K562 (cell line): Measurements from ENCODE around the gene SND1. TPM values are rescaled to one million over a fixed set of nuclear protein-coding genes. Genes with fewer than 3 reads are reported as not detected.

ENCODE experiments used
- ATF7 ChIP-seq: fragments of 450-650 bp; IDR thresholded peaks from 2 replicates; pipeline ENCODE4 v1.7.1; 2014; ENCODE audit warnings: mild to moderate bottlenecking, moderate library complexity
- BHLHE40 ChIP-seq: IDR thresholded peaks from 2 replicates; pipeline ENCODE4 v1.6.1; 2011; ENCODE audit warnings: low read length, improper control_type of control experiment
- FOSL1 ChIP-seq: fragments of 200-800 bp; sonication (Bioruptor generic); conservative IDR thresholded peaks from 2 replicates; pipeline ENCODE4 v1.6.1; 2016; ENCODE audit warnings: missing genetic modification characterization, missing compliant biosample characterization
- HEY1 ChIP-seq: fragments of 250-450 bp; sonication (Bioruptor Pico); IDR thresholded peaks from 2 replicates; pipeline ENCODE4 v1.5.0; 2020; ENCODE audit warnings: mild to moderate bottlenecking, moderate library complexity, borderline replicate concordance
- KDM1A ChIP-seq, 2 experiments: fragments of 450-650 bp; IDR thresholded peaks; 2 replicates each; pipeline ENCODE4 v1.6.1; 2016; ENCODE audit warnings: mild to moderate bottlenecking in 2 of 2
- NR4A1 ChIP-seq, 2 experiments: fragments of 250-450 bp in 1 of 2; fragments of 450-650 bp in 1 of 2; sonication (Bioruptor Pico) in 1 of 2; IDR thresholded peaks; 2 replicates each; pipeline versions ENCODE4 v1.4.0 to v1.6.1; 2016 to 2020; ENCODE audit warnings: mild to moderate bottlenecking in 2 of 2, missing compliant biosample characterization in 1 of 2, missing genetic modification characterization in 1 of 2, moderate library complexity in 1 of 2
- SETDB1 ChIP-seq: IDR thresholded peaks from one replicate; pipeline ENCODE4 v1.6.1; 2012; ENCODE audit warnings: low read length, control low read depth, inconsistent platforms
- TAF7 ChIP-seq: fragments of 450-650 bp; IDR thresholded peaks from 2 replicates; pipeline ENCODE4 v1.6.1; 2016; ENCODE audit warnings: missing genetic modification characterization, missing compliant biosample characterization
- ZNF224 ChIP-seq: sonication (generic); formaldehyde crosslinking; IDR thresholded peaks from 2 replicates; pipeline ENCODE4 v1.8.0; 2022; ENCODE audit warnings: mild to moderate bottlenecking, missing genetic modification reagents
- polyA plus RNA-seq, 8 experiments: library from polyadenylated mRNA; depleted of rRNA in 4 of 8; stranded (reverse) in 5 of 8; unstranded in 3 of 8; fragments of >200 nt; fragmentation: Nextera tagmentation in 2 of 8; fragmentation: Illumina TruSeq in 1 of 8; extraction: Ambion mirVana in 2 of 8; extraction: Trizol in 1 of 8; gene quantifications; 2 replicates each; pipeline versions ENCODE4 v1.2.1 to v1.2.3, GENCODE V29; 2011 to 2014; ENCODE audit warnings: inconsistent platforms in 1 of 8, missing spikeins in 1 of 8
- total RNA-seq, 7 experiments: library from RNA; depleted of rRNA in 6 of 7; stranded (reverse); fragments of >200 nt in 6 of 7; fragmentation: Illumina TruSeq in 2 of 7; extraction: Trizol in 2 of 7; gene quantifications; 2 replicates each; pipeline versions ENCODE4 v1.2.1 to v1.2.3, GENCODE V29; 2011 to 2021; ENCODE audit warnings: low replicate concordance in 1 of 7
- TF ChIP-seq, protein P1 (sequence below), 2 experiments: fragments of 450-650 bp; conservative IDR thresholded peaks; 2 replicates each; pipeline ENCODE4 v1.6.1; 2017; ENCODE audit warnings: mild to moderate bottlenecking in 2 of 2, moderate library complexity in 2 of 2
- TF ChIP-seq, protein P2 (sequence below), 2 experiments: fragments of 450-650 bp in 1 of 2; sonication (generic) in 1 of 2; formaldehyde crosslinking in 1 of 2; IDR thresholded peaks in 1 of 2; conservative IDR thresholded peaks in 1 of 2; 2 replicates each; pipeline versions ENCODE4 v1.6.1 to v1.8.1; 2016 to 2023; ENCODE audit warnings: mild to moderate bottlenecking in 2 of 2, moderate library complexity in 2 of 2, inconsistent platforms in 1 of 2, missing genetic modification reagents in 1 of 2
- TF ChIP-seq, protein P3 (sequence below): fragments of 250-450 bp; sonication (Bioruptor Pico); IDR thresholded peaks from 2 replicates; pipeline ENCODE4 v1.8.0; 2021; ENCODE audit warnings: moderate library complexity, mild to moderate bottlenecking, inconsistent platforms
- TF ChIP-seq, protein P4 (sequence below): fragments of 450-650 bp; formaldehyde crosslinking; IDR thresholded peaks from 2 replicates; pipeline ENCODE4 v1.4.0; 2020; ENCODE audit warnings: mild to moderate bottlenecking, moderate library complexity
- TF ChIP-seq, protein P5 (sequence below): fragments of 200-800 bp; sonication (Bioruptor generic); IDR thresholded peaks from 2 replicates; pipeline ENCODE4 v1.6.1; 2017; ENCODE audit warnings: missing genetic modification characterization, missing compliant biosample characterization

The SND1 gene
- total and polyA plus RNA-seq, 9 of the 15 experiments (the other 6 are each of a cell fraction or from before 2014, with no cell fraction given): 46.5 to 307 (median 191) TPM

DNA sequence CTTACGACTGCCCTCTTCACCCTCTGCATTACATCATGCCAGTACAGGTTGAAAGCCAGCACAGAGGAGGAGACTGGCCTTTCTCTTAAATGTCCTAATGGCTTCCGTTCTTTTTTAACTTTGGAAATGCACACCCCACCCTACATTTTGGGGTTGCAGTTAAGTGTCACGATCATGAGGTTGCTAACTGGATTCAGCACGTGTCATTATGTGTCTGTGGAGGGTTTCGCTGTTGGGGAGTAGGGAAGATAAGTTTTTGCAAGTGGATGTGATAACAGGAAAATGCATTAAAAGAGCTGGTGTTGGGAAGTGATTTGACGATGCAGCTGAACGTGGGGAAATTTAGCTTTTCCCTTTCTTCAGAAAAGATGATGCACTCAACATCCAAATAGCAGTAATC, 243.4 kb downstream of the SND1 start (continued):
- TF ChIP-seq, protein P1, sequence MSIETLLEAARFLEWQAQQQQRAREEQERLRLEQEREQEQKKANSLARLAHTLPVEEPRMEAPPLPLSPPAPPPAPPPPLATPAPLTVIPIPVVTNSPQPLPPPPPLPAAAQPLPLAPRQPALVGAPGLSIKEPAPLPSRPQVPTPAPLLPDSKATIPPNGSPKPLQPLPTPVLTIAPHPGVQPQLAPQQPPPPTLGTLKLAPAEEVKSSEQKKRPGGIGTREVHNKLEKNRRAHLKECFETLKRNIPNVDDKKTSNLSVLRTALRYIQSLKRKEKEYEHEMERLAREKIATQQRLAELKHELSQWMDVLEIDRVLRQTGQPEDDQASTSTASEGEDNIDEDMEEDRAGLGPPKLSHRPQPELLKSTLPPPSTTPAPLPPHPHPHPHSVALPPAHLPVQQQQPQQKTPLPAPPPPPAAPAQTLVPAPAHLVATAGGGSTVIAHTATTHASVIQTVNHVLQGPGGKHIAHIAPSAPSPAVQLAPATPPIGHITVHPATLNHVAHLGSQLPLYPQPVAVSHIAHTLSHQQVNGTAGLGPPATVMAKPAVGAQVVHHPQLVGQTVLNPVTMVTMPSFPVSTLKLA (conservative IDR thresholded peaks at IDR 0.05): peak in 1 of 2 experiments; percentile 50; a peak in 2 of 4 replicates
- TF ChIP-seq SETDB1 (no peak), HEY1 (CRISPR knock-in tag) (peak; percentile 26; the same call in 1 of the 2 replicates), FOSL1 (tag) (peak; percentile 48; the same call in 1 of the 2 replicates), NR4A1 (CRISPR knock-in tag; IDR thresholded peaks at IDR 0.05) (no peak), NR4A1 (tag; IDR thresholded peaks at IDR 0.05) (no peak), BHLHE40 (peak; percentile 55; the same call in 1 of the 2 replicates), KDM1A (IDR thresholded peaks at IDR 0.05) (0 out of 4 replicates have a peak, but pooled peaks of 1 of the 2 experiments have one; percentile 22), ZNF224 (CRISPR knock-in tag) (no peak), TAF7 (tag) (no peak), ATF7 (peak; percentile 42; the same call in 1 of the 2 replicates)
- TF ChIP-seq, protein P2, sequence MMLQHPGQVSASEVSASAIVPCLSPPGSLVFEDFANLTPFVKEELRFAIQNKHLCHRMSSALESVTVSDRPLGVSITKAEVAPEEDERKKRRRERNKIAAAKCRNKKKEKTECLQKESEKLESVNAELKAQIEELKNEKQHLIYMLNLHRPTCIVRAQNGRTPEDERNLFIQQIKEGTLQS (IDR thresholded peaks at IDR 0.05): 0 out of 2 replicates have a peak, but pooled peaks have one; percentile 8
- TF ChIP-seq, protein P2 (CRISPR knock-in tag; conservative IDR thresholded peaks at IDR 0.05): no peak
- TF ChIP-seq, protein P3, sequence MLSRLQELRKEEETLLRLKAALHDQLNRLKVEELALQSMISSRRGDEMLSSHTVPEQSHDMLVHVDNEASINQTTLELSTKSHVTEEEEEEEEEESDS (CRISPR knock-in tag): no peak
- TF ChIP-seq, protein P4, sequence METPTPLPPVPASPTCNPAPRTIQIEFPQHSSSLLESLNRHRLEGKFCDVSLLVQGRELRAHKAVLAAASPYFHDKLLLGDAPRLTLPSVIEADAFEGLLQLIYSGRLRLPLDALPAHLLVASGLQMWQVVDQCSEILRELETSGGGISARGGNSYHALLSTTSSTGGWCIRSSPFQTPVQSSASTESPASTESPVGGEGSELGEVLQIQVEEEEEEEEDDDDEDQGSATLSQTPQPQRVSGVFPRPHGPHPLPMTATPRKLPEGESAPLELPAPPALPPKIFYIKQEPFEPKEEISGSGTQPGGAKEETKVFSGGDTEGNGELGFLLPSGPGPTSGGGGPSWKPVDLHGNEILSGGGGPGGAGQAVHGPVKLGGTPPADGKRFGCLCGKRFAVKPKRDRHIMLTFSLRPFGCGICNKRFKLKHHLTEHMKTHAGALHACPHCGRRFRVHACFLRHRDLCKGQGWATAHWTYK (CRISPR knock-in tag): no peak
- TF ChIP-seq, protein P5, sequence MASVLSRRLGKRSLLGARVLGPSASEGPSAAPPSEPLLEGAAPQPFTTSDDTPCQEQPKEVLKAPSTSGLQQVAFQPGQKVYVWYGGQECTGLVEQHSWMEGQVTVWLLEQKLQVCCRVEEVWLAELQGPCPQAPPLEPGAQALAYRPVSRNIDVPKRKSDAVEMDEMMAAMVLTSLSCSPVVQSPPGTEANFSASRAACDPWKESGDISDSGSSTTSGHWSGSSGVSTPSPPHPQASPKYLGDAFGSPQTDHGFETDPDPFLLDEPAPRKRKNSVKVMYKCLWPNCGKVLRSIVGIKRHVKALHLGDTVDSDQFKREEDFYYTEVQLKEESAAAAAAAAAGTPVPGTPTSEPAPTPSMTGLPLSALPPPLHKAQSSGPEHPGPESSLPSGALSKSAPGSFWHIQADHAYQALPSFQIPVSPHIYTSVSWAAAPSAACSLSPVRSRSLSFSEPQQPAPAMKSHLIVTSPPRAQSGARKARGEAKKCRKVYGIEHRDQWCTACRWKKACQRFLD (CRISPR knock-in tag): peak; percentile 29; the same call in 1 of the 2 replicates
